ENCODE measurements around the gene MXI1.
A peak's percentile ranks its signal among the peaks of the same experiment; 100 is the strongest.
"Not testable (repeated sequence)": the region's sequence is repeated elsewhere in the genome, so short reads cannot be mapped to it uniquely, and the experiment has no call there.

The MXI1 gene

DNA sequence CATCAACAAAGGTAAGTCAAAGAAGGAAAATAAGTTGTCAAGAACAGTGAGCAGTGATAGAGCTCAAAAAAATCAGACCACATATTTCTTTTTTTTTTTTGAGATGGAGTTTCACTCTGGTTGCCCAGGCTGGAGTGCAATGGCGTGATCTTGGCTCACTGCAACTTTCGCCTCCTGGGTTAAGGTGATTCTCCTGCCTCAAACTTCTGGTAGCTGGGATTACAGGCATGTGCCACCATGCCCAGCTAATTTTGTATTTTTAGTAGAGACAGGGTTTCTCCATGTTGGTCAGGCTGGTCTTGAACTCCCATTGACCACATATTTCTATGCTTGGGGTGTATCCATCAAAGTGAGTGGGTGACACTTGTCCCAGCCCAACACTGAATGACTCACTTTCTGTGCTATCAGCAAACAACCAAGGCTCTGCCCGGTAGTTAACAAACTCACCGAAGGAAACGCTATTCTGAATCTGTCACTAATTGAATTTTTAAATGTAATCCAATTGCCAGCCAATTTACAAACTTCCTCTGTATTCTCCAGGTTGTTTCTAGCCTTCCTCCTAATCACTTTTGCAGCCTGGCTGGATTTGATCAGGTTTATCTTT, 116.9 kb downstream of the MXI1 start:
- no peak for DNase-seq

DNA sequence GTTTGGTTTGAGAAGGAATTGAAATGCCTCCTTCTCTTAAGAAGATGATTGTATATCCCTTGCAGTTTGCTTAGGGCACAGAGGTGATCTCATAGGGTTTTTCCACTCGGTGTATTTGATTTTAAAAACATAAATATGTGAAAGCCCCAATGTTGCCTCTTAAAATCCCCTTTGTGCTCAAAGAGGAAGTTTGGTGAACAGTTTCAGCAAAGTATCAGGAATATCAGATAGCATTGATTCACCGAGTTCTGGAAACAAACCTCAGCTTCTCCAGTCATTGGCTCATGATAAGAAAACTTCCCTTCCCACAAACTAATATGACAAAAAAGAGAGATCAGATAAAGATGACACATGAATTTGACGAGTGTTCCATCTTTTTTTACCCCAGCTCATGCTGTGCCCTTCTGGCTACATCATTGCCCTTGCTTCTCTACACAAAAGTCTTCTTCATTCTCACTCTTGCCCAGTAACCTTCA, 117.4 kb downstream of the MXI1 start:
- DNase-seq, result no peak

DNA sequence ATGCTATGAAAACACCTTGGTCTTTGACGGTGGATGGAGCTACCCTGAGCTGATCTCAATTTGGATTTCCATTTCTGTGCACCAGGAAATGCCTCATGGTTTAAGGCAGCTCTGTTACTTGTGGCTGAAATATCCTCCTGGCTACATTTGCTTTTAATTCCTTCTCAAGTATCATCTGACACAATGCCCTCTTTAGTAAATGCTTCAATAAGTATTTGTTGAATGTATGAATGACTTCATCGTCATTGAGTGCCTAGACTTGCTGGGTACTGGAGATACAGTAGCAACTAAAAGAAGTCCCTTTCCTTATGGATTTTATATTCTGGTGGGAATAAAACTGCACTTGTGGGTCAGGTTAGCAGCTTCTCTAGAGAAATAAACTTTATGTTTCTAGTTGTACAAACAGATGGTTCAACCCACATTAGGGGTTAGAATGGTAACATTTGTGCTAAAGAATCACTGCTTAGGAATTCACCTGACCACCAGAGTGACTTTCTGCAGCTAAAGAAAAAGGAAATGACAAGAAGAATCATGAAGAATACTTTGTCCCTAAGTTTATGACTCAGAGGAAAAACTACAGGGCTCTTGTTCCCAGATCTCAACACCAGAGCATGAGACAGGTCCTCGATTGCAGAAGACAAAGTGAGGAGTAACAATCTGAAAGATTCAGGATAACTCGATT, 119.1 kb downstream of the MXI1 start:
- peak; percentile 83 for DNase-seq

DNA sequence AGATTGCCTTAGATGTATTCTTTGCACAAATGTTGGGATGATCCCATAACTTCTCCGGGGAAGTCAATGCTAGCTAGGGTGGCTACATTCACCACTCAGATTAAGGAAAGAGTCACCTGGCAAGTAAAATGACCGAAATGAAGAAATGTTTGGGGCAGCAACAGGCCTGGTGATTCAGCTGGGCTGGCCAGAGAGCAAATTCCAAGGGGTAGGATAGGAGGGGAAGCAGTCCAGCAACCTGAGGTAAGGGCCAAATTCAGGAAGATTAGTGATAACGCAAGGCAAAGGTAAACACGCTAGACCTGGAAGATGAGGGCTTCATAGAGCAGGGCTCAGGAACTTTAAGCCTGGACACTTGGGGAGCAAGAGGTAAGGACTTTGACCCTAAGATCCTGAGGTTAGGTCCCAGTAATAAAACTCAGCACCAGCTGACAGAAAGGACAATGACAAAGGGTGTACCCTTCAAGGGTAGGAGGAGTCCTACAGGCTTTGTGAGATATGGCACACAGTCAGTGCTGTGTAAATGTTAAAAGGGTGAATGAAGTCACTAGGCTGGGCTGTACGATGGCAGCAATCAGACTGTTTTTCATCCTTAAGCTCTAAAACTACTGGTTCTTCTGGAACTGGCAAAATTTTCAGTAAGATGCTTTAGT, 120.0 kb downstream of the MXI1 start:
- no peak for DNase-seq

DNA sequence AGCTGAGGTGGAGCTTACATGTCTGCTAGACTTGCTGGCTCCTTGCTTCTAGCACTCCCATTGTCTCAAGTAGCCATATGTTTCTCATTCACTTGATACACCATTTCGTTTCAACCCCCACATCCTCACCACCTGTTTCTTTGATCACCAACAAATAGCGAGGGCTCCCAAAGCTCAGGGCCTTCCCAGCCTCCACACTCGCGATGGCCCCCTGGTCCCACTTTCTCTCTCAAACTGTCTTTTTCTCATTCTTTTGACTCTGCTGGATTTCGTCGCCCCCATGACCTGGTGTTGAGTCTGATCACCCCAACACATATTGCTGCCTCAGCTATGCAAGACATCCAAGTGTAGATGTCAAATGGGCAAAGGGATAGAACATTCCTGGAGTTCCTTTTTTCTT, 123.3 kb downstream of the MXI1 start:
- DNase-seq, result no peak

DNA sequence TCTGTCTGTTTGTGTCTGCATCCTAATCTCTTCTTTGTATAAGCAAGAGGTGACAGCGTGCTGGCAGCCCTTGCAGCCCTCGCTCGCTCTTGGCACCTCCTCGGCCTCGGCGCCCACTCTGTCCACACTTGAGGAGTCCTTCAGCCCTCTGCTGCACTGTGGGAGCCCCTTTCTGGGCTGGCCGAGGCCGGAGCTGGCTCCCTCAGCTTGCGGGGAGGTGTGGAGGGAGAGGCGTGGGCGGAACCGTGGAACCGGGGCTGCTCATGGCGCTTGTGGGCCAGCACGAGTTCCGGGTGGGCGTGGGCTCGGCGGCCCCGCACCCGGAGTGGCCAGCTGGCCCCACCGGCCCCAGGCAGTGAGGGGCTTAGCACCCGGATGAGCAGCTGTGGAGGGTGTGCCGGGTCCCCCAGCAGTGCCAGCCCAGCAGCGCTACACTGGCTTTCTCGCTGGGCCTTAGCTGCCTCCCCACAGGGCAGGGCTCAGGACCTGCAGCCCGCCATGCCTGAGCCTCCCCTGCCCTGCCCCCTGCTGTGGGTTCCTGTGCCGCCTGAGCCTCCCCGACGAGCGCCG, 123.9 kb downstream of the MXI1 start:
- not testable (repeated sequence) for DNase-seq

DNA sequence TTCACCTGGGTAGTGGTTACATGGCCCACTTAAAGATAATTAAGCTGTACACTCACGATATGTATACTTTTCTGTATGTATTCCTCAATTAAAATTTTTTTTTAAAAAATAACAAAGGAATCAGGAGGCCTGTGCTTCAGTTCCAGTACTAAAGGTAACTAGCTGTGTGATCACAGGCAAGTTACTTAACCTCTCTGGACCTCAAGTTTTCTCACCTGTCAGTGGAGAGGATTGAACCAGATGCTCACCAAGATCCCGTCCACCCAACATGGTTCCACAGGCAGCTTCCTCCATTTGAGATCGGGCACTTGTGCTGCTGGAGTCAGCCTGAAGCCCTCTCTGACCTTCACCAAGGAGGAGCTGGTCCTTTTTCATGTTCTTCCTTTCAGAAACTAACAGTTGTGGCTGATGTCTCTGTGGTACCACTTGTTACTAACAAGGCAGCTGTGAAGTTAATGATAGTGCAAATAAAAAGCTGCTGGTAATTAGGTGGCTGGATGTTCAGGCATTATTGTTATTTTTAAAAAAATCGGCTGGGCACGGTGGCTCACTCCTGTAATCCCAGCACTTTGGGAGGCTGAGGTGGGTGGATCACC, 126.8 kb downstream of the MXI1 start:
- no peak for DNase-seq

DNA sequence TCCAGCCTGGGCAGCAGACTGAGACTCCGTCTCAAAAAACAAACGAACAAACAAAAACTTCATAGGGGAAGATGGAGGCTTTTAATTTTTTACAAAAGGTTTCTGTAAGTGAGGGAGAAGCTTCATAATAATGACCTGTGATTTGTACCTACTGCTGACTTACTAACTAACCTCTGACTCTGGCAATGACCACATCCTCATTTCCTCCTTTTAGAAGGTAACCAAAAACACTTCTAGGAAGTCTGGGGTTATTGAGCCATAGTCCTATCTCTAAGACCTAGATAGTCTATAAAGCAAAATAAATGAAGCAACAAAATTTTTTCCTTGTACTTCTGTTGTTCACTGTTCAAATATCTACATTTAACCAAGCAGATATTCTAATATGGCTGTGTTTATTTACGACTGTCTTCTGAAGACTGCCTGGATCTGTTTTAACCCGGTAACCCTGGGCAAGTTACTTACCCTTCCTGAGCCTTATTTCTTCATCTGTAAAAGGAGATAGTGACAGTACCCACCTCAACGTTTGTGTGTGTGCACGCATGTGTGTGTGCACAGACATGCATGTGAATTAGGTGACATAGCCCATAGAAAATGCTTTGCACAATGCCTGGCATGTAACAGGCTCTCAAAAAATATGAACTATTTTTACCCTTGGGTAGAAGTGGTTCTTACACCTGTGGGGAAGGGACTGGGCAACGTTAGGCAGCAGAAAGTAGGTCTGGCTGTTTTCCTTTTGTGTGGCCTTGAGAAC, 128.1 kb downstream of the MXI1 start:
- no peak for DNase-seq

DNA sequence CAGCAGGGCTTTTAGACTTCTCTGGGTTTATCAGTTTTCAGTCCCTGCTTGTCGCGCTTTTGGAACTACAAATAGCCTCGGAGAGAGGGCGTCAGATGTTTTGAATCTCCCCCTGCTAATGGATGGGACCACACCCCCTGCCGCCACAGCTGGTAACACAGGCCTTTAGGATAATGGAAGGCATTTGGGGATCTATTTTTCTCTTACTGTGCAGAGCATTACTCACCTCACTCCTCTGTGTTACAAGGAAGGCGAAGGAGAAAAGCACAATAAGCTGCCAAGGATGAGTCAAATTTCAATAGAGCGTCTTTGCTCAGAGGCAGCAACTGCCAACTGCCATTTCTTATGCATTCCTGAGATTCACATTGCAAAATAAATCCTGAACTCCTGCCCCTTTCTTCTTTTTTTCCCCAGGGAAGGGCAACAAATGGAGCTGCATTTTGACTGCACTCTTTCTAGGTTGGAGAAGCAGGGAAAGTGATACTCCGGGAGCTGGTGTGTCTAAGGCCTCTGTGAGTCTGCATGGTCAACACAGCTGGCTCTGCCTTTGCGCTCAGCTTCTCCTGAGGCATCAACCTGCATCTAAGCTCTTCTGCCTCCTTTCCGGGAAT, 128.8 kb downstream of the MXI1 start:
- DNase-seq, result peak; percentile 98
